ENCODE results near the gene SLC22A7. TPM values are rescaled to one million over a fixed set of nuclear protein-coding genes. Genes with fewer than 3 reads are reported as not detected.

Gene SLC22A7
- polyA plus RNA-seq, 10 donors: 0.05 to 0.45 (median 0.11) TPM; not detected in 7

- DNase-seq: no peak
Measured at GRCh38 chr6:43264599-43265145, 33.4 kb upstream of the SLC22A7 start.

- no peak for DNase-seq
Measured at GRCh38 chr6:43265564-43265963, 32.5 kb upstream of the SLC22A7 start.

DNA sequence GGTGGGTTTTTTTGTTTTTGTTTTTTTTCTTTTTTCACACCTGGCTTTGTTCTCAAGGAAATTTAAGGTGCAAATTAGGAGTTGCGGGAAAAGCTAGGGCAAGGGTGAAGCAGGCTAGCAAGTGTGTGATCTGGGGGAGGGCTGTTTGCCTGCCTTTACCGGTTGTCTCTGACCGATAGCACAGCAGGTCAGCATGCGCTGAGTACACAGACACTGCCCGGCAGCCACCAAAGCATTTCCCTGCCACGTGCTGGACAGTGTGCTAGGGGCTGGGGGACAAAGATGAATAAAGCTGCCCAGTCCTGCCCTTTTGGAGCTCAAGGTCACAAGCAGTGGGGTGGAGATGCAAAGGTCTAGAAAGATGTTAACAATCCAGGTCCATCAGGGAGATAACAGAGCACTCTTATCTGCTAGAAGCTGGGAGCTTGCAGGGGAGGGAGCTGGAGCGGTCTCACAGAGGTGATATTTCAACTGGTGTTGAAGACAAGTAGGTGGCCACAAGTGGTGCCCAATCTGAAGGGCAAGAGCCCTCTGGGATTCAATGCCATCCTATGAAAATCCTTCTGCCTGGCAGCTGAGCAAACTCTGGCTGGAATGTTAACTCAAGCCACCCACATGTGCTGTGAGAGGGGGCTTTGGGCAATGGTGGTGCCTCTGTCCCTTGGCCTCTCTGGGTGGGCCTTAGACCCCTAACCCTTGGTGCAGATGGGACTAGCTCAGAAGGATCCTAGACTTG lies 30.3 kb upstream of the SLC22A7 start:
- no peak for DNase-seq

DNA sequence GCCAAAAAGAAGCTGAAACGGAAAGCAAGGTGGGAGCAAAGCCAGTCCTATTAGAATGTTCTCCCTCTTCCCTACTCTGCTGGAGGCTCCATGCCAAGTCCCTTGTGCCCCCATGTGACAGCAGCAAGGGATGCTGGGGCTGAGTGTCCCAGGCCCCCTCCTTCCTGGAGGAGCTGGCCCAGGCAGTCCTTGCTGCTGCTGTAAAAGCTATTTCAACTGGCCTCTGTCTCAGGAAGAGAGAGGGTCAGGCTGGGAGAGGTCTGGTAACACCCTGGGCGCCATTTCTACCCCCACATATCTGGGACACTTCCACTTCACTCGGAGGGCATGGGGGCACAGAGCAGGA lies 29.7 kb upstream of the SLC22A7 start:
- peak in 1 of 3 donors; percentile 64 for DNase-seq

GRCh38 chr6:43268782-43269272 lies 29.2 kb upstream of the SLC22A7 start:
- DNase-seq: no peak

- peak in 1 of 3 donors; percentile 45 for DNase-seq
Measured at GRCh38 chr6:43269273-43270007, 28.6 kb upstream of the SLC22A7 start.

GRCh38 chr6:43271103-43271815 lies 26.8 kb upstream of the SLC22A7 start:
- no peak for DNase-seq

DNA sequence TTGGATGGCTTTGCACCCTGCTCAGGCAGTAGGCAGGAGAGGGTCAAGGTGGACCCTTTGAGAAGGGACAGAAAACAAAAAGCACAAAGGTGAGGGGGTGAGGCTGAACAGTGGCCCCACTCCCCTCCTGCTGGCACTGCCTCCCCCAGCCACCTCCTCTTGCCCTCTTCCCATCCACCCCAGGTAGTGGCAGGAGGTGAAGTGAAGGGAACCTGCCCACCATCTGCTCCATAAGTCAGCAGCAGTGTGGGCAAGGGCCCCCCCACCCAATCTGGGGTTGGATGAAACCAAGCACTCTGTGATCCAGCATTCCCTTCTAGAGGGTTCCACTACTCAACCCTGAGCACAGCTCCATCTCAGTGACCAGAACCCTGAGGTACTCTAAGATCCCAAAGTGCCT lies 26.1 kb upstream of the SLC22A7 start:
- DNase-seq: no peak

GRCh38 chr6:43273707-43274106 lies 24.4 kb upstream of the SLC22A7 start:
- DNase-seq: no peak

DNA sequence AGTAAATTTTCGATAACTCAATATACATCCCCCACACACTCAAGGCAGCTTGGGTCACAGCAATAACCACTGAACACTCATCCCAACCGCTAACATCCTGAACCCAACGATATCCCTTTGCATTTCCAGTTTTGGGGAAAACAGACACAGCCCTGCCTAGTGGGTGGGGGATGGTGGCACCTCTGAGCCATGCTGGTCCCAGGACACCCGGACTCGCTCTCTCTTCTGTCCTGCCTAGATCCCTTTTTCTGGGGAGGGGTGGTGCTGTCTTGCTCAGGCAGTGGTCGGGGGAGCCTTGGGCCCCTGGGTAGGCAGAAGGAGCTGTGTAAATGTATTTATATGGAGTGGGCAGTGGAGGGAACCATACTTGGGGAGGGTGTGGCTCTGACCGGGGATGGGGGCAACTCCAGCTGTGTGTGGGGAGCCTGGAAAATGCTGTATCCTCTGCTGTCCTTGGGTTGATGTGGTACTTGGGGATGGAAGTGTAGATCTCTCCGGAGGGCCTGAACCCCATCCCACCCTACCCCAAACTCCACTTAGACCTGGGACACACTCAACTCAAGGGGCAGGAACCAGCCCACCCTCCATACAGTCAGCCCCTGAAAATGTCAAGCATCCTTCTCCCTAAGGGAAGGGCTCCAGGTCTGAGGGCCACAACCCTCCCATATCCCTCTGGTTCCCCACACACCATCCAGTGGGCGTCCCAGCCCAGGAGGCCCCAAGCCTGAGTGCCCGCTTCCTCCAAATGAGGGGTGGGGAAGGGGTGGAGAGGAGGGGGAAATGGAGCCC lies 23.7 kb upstream of the SLC22A7 start:
- DNase-seq: no peak

GRCh38 chr6:43274916-43275597 lies 23.0 kb upstream of the SLC22A7 start:
- peak in 1 of 3 donors; percentile 37 for DNase-seq

- DNase-seq: peak in 1 of 3 donors; percentile 59
Measured at GRCh38 chr6:43275801-43276576, 22.1 kb upstream of the SLC22A7 start.

DNA sequence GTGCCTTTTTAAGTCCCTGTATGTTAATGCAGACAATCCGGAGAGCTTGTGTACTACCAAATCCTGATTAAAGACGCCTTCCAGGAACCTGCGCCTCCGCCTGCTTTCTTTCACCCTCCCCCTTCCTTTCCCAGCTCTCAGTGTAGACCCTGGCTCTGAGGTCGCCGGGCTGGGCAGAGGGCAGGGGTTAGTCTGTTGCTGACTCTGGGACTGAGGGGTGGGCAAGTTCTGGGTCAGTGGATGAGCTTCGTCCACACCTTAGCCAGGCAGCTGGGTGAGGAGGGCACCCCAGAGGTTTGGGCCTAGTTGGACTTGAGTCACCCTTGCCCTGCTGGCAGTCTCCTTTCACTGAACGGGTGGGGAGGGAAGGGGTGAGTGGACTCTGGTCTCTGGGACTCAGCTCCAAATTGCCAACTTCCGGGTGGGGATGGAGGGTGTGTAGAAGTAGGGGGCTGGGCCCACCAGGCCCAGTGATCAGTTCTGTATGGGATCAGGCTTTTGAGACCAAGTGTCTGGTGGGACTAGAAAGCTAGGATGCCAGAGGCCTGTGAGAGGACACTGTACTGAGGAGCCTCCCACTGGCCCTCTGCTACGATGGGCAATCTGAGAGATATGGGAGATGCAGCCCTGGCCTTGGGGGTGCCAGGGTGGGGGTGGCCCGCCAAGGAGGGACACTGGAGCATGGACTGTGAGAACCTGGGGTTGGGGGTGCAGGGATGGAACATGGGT lies 21.3 kb upstream of the SLC22A7 start:
- no peak for DNase-seq

- DNase-seq: no peak
Measured at GRCh38 chr6:43277306-43277642, 20.8 kb upstream of the SLC22A7 start.

GRCh38 chr6:43277643-43278523 lies 20.2 kb upstream of the SLC22A7 start:
- no peak for DNase-seq

GRCh38 chr6:43278524-43279078 lies 19.5 kb upstream of the SLC22A7 start:
- DNase-seq: peak in 1 of 3 donors; percentile 30

GRCh38 chr6:43280234-43280633 lies 17.8 kb upstream of the SLC22A7 start:
- no peak for DNase-seq

DNA sequence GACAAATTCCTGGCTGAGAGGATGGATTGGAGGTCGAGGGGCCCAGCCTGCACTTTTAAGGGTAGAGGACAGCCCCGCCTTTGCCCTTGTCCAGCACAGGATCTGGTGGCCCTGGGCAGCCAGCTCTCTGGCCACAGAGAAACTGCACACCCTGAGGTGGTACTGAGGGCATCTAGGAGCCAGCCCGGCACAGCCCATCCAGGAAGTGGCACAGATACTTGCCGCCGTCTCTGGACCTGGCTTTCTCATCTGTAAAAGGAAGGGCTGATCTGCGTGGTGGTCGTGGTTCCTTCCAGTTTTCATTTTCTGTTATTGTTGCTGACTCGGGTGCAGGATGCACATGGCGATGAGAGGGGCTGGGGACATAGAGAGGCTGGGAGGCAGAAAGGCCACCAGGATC lies 16.0 kb upstream of the SLC22A7 start:
- DNase-seq: no peak

All from muscle of back (tissue), 11 donors.